ENCODE data around the gene TSSK6. TPM values are rescaled to one million over a fixed set of nuclear protein-coding genes. Genes with fewer than 3 reads are reported as not detected.

The TSSK6 gene
- total RNA-seq, 1 experiment from 2014 or later, result 4.5 TPM

- no peak overlapping the region for H3K4me3 ChIP-seq (ENCODE audit: low read length)
- peaks cover 60% of the 10 kb centered on the region for H3K79me2 ChIP-seq (ENCODE audit: low read length)
- no peak overlapping the region for H3K27ac ChIP-seq (ENCODE audit: low read length)
Observed at GRCh38 chr19:19524053-19524452, 8.7 kb upstream of the TSSK6 start.

GRCh38 chr19:19523177-19523576 is 7.8 kb upstream of the TSSK6 start:
- Histone ChIP-seq H2AFZ (ENCODE audit: low read length) (no peak overlapping the region), H3K9me2 (replicated peaks; ENCODE audit: low read length) (no peaks in the 10 kb centered on the region), H3K4me3 (ENCODE audit: low read length) (no peak overlapping the region), H3K4me1 (ENCODE audit: insufficient read depth, low read length) (no peaks in the 10 kb centered on the region), H4K20me1 (ENCODE audit: low read length) (0 out of 2 replicates have a peak, but pooled peaks cover 5% of the 10 kb centered on the region), H3K9me3 (ENCODE audit: low read length) (no peaks in the 10 kb centered on the region), H3F3A (ENCODE audit: low read length, unreplicated experiment) (no peaks in the 10 kb centered on the region), H3K27me3 (ENCODE audit: low read length) (no peaks in the 10 kb centered on the region), H3K36me3 (ENCODE audit: low read depth, low read length) (peaks cover 20% of the 10 kb centered on the region; the same call in 1 of the 2 replicates), H3K79me2 (ENCODE audit: low read length) (peaks cover 66% of the 10 kb centered on the region), H3K4me2 (ENCODE audit: low read length) (no peak overlapping the region), H3K9ac (ENCODE audit: low read length) (no peak overlapping the region), H3K27ac (ENCODE audit: low read length) (no peak overlapping the region)
- DNase-seq (no peak), ATAC-seq (no peak)
- ChIA-PET POLR2A (ENCODE audit: unreplicated experiment) (no interaction called here), CTCF (no interaction called here)
- intact Hi-C loops (cut with micrococcal nuclease), result no loop called here
- BruUV-seq (replicated peaks), result no TSS peak
- TF ChIP-seq CTCF (conservative IDR thresholded peaks at IDR 0.05; ENCODE audit: low read depth, low read length), result no peak
- no peak for TF ChIP-seq EZH2 (IDR thresholded peaks at IDR 0.05; ENCODE audit: low read length, unreplicated experiment)
- TF ChIP-seq EZH2phosphoT487 (IDR thresholded peaks at IDR 0.05; ENCODE audit: borderline replicate concordance, low read length), result no peak

More at GRCh38 chr19:19524053-19524452, 8.7 kb upstream of the TSSK6 start:
- Histone ChIP-seq H4K20me1 (ENCODE audit: low read length) (0 out of 2 replicates have a peak, but pooled peaks cover 5% of the 10 kb centered on the region), H3K9ac (ENCODE audit: low read length) (no peak overlapping the region), H2AFZ (ENCODE audit: low read length) (no peak overlapping the region), H3K4me2 (ENCODE audit: low read length) (no peak overlapping the region), H3K9me3 (ENCODE audit: low read length) (no peaks in the 10 kb centered on the region), H3K36me3 (ENCODE audit: low read depth, low read length) (peaks cover 20% of the 10 kb centered on the region; the same call in 1 of the 2 replicates), H3F3A (ENCODE audit: low read length, unreplicated experiment) (no peaks in the 10 kb centered on the region), H3K4me1 (ENCODE audit: insufficient read depth, low read length) (no peaks in the 10 kb centered on the region), H3K27me3 (ENCODE audit: low read length) (no peaks in the 10 kb centered on the region), H3K9me2 (replicated peaks; ENCODE audit: low read length) (no peaks in the 10 kb centered on the region)
- no TSS peak for BruUV-seq (replicated peaks)
- ChIA-PET CTCF (no interaction called here), POLR2A (ENCODE audit: unreplicated experiment) (no interaction called here)
- DNase-seq (no peak), ATAC-seq (no peak)
- TF ChIP-seq CTCF (conservative IDR thresholded peaks at IDR 0.05; ENCODE audit: low read depth, low read length) (no peak), EZH2phosphoT487 (IDR thresholded peaks at IDR 0.05; ENCODE audit: borderline replicate concordance, low read length) (no peak), EZH2 (IDR thresholded peaks at IDR 0.05; ENCODE audit: low read length, unreplicated experiment) (no peak)
- intact Hi-C loops (cut with micrococcal nuclease), result no loop called here

- H2AFZ ChIP-seq (ENCODE audit: low read length), result no peak overlapping the region
- no peak overlapping the region for H3K4me3 ChIP-seq (ENCODE audit: low read length)
- POLR2A ChIA-PET (ENCODE audit: unreplicated experiment), result no interaction called here
- intact Hi-C loops (cut with micrococcal nuclease), result no loop called here
- H3K27me3 ChIP-seq (ENCODE audit: low read length), result no peaks in the 10 kb centered on the region
- H3K9me3 ChIP-seq (ENCODE audit: low read length), result no peaks in the 10 kb centered on the region
- peaks cover 9% of the 10 kb centered on the region; the same call in 1 of the 2 replicates for H3K4me1 ChIP-seq (ENCODE audit: insufficient read depth, low read length)
- H3K9ac ChIP-seq (ENCODE audit: low read length), result no peak overlapping the region
- 0 out of 2 replicates have a peak, but pooled peaks cover 5% of the 10 kb centered on the region for H4K20me1 ChIP-seq (ENCODE audit: low read length)
- peaks cover 88% of the 10 kb centered on the region for H3K79me2 ChIP-seq (ENCODE audit: low read length)
- BruUV-seq (replicated peaks), result no TSS peak
- DNase-seq, result no peak
- no peaks in the 10 kb centered on the region for H3K9me2 ChIP-seq (replicated peaks; ENCODE audit: low read length)
- CTCF ChIA-PET, result no interaction called here
- peaks cover 12% of the 10 kb centered on the region; the same call in 1 of the 2 replicates for H3K36me3 ChIP-seq (ENCODE audit: low read depth, low read length)
- H3K27ac ChIP-seq (ENCODE audit: low read length), result no peak overlapping the region
- no peak for TF ChIP-seq EZH2 (IDR thresholded peaks at IDR 0.05; ENCODE audit: low read length, unreplicated experiment)
- no peak for TF ChIP-seq CTCF (conservative IDR thresholded peaks at IDR 0.05; ENCODE audit: low read depth, low read length)
- TF ChIP-seq EZH2phosphoT487 (IDR thresholded peaks at IDR 0.05; ENCODE audit: borderline replicate concordance, low read length), result no peak
- no peak overlapping the region for H3K4me2 ChIP-seq (ENCODE audit: low read length)
- H3F3A ChIP-seq (ENCODE audit: low read length, unreplicated experiment), result no peaks in the 10 kb centered on the region
- no peak for ATAC-seq
Observed at GRCh38 chr19:19520989-19521388, 5.6 kb upstream of the TSSK6 start.

Measured in PC-3 (cell line).